Adrenal gland (tissue), 12 donors: ENCODE measurements around the gene TLR6. TPM values are rescaled to one million over a fixed set of nuclear protein-coding genes. Genes with fewer than 3 reads are reported as not detected.

Source experiments
- DNase-seq, 7 donors: peaks; one replicate each; pipeline ENCODE4 v3.0.0-alpha.2; 2019 to 2020
- H3K27ac ChIP-seq, 5 donors: fragments of 200-600 bp; sonication (generic) in 4 of 5; 1 replicate in 3 of 5; 2 replicates in 2 of 5; pipeline versions ENCODE4 v1.5.1 to v1.8.0; 2016 to 2020; ENCODE audit warnings: mild to moderate bottlenecking in 1 of 5
- H3K27me3 ChIP-seq: fragments of 200-600 bp; 2 replicates; pipeline ENCODE4 v1.8.0; 2021
- H3K36me3 ChIP-seq, 2 donors: fragments of 200-600 bp; replicated peaks in 1 of 2; 1 replicate in 1 of 2; 2 replicates in 1 of 2; pipeline versions ENCODE4 v1.5.1 to v1.8.0; 2018 to 2022
- H3K4me1 ChIP-seq, 2 donors: fragments of 200-600 bp; replicated peaks in 1 of 2; 1 replicate in 1 of 2; 2 replicates in 1 of 2; pipeline versions ENCODE4 v1.5.1 to v1.8.0; 2018 to 2021
- H3K4me3 ChIP-seq, 4 donors: fragments of 200-600 bp; sonication (generic) in 3 of 4; one replicate each; pipeline ENCODE4 v1.5.1; 2016 to 2018
- H3K9me3 ChIP-seq, 3 donors: fragments of 200-600 bp; sonication (generic) in 1 of 3; replicated peaks in 1 of 3; 1 replicate in 2 of 3; 2 replicates in 1 of 3; pipeline versions ENCODE4 v1.5.1 to v1.8.0; 2016 to 2021
- CTCF ChIP-seq, 6 experiments: fragments of 450-650 bp in 4 of 6; fragments of 200-600 bp in 2 of 6; sonication (generic) in 1 of 6; IDR thresholded peaks; 1 replicate in 5 of 6; 2 replicates in 1 of 6; pipeline versions ENCODE4 v1.5.1 to v1.8.0; 2016 to 2021; ENCODE audit warnings: antibody characterized with exemption in 6 of 6, mild to moderate bottlenecking in 2 of 6, moderate library complexity in 1 of 6
- POLR2A ChIP-seq, 2 donors: fragments of 450-650 bp; IDR thresholded peaks; one replicate each; pipeline ENCODE4 v1.6.1; 2017; ENCODE audit warnings: antibody characterized with exemption in 2 of 2, mild to moderate bottlenecking in 2 of 2, moderate library complexity in 1 of 2
- WGBS, 4 donors: extraction: QIAGEN DNeasy Blood & Tissue Kit in 2 of 4; methylation state at CpG; one replicate each; pipeline versions ENCODE4 v1.1.5 to v1.1.7; 2013 to 2017; 5-methylcytosine and 5-hydroxymethylcytosine counted together
- intact Hi-C, 2 donors: fragments of 100-400 bp; cut with DNase I; formaldehyde crosslinking; loops; one replicate each; pipeline versions ENCODE4 v1.14.1 to v1.15.0; 2022 to 2023
- polyA plus RNA-seq, 3 donors: library from polyadenylated mRNA; stranded (reverse); fragments of 200-250 nt in 2 of 3; fragments of 350-450 nt in 1 of 3; fragmentation: Illumina TruSeq in 1 of 3; extraction: RNeasy Lipid Tissue Mini Kit (QIAGEN cat#74804) in 1 of 3; gene quantifications; one replicate each; pipeline ENCODE4 v1.2.3, GENCODE V29; 2013 to 2014
- total RNA-seq, 9 donors: library from RNA; depleted of rRNA in 4 of 9; stranded (reverse); fragments of >200 nt in 4 of 9; fragments of 120-200 nt in 1 of 9; fragmentation: NEBNext Ultra II Directional in 1 of 9; extraction: Animal tissue kit (Norgen Biotek cat#: 25700) in 1 of 9; gene quantifications; one replicate each; pipeline versions ENCODE4 v1.1.0 to v1.2.4, GENCODE V29; 2013 to 2023
- donor health status: healthy with polysubstance abuse.
- donor health status: Bipolar disorder and iron deficiency.
- donor health status: DM: yes; HTN: yes; CAD: no.
- donor health status: DM: no; HTN: no; CAD: no.
- donor health status: DM: no; HTN: no; CAD: no.
- donor health status: DM: yes; HTN: yes; CAD: no.

TLR6 gene
- total and polyA plus RNA-seq, 12 donors = 0.80 to 14.4 (median 5.4) TPM

- Histone ChIP-seq H3K9me3 (no peaks in the 10 kb centered on the region), H3K27ac (no peak overlapping the region), H3K4me3 (no peak overlapping the region), H3K4me1 (peaks cover 9 to 19% of the 10 kb centered on the region in 2 donors), H3K36me3 (peaks cover 0 to 15% of the 10 kb centered on the region in 2 donors), H3K27me3 (no peaks in the 10 kb centered on the region)
- TF ChIP-seq CTCF (IDR thresholded peaks at IDR 0.05) (no peak), POLR2A (IDR thresholded peaks at IDR 0.05) (no peak)
- WGBS, 4 donors = 98 to 99% (median 99%) methylated on average over 4 of the region's 4 CpGs
- no peak for DNase-seq
- intact Hi-C loops = no loop called here
These were observed 27.6 kb upstream of the TLR6 start for GRCh38 chr4:38884254-38884653.

- DNase-seq = peak in 1 of 7 donors; percentile 36
These were observed 20.0 kb upstream of the TLR6 start for GRCh38 chr4:38876636-38877035.

GRCh38 chr4:38873290-38873944 is 16.8 kb upstream of the TLR6 start:
- DNase-seq = no peak
- peaks cover 34 to 50% of the 10 kb centered on the region in 2 donors for H3K4me1 ChIP-seq
- 73 to 78% (median 73%) methylated on average over 5 of the region's 5 CpGs for WGBS, 4 donors
- no peaks in the 10 kb centered on the region for H3K9me3 ChIP-seq
- peaks cover 0 to 12% of the 10 kb centered on the region in 2 donors for H3K36me3 ChIP-seq
- intact Hi-C loops = no loop called here
- no peaks in the 10 kb centered on the region for H3K27me3 ChIP-seq
- H3K27ac ChIP-seq = peak overlapping the region in 4 of 5 donors; percentile 8 to 74 (median 39)
- H3K4me3 ChIP-seq = no peak overlapping the region
- TF ChIP-seq POLR2A (IDR thresholded peaks at IDR 0.05) = no peak
- TF ChIP-seq CTCF (IDR thresholded peaks at IDR 0.05) = no peak

More at GRCh38 chr4:38876636-38877035, 20.0 kb upstream of the TLR6 start:
- 40 to 56% (median 53%) methylated on average over 2 of the region's 2 CpGs for WGBS, 4 donors
- Histone ChIP-seq H3K4me3 (no peak overlapping the region), H3K9me3 (no peaks in the 10 kb centered on the region), H3K4me1 (peaks cover 12 to 20% of the 10 kb centered on the region in 2 donors), H3K27me3 (no peaks in the 10 kb centered on the region), H3K27ac (peak overlapping the region in 1 of 5 donors; percentile 54), H3K36me3 (peaks cover 0 to 29% of the 10 kb centered on the region in 2 donors)
- TF ChIP-seq CTCF (IDR thresholded peaks at IDR 0.05) (no peak), POLR2A (IDR thresholded peaks at IDR 0.05) (no peak)
- intact Hi-C loops = no loop called here

- peak overlapping the region in 3 of 5 donors; percentile 15 to 74 (median 63) for H3K27ac ChIP-seq
- H3K4me1 ChIP-seq = peaks cover 34 to 53% of the 10 kb centered on the region in 2 donors
- intact Hi-C loops = no loop called here
- no peak for DNase-seq
- WGBS, 4 donors = 80 to 91% (median 83%) methylated on average over 5 of the region's 5 CpGs
- no peak overlapping the region for H3K4me3 ChIP-seq
- TF ChIP-seq CTCF (IDR thresholded peaks at IDR 0.05) (no peak), POLR2A (IDR thresholded peaks at IDR 0.05) (no peak)
- H3K36me3 ChIP-seq = peaks cover 0 to 7% of the 10 kb centered on the region in 2 donors
- no peaks in the 10 kb centered on the region for H3K9me3 ChIP-seq
- H3K27me3 ChIP-seq = no peaks in the 10 kb centered on the region
These were observed 16.0 kb upstream of the TLR6 start for GRCh38 chr4:38872620-38873019.
